K562 (cell line): ENCODE results near the gene WDPCP. TPM values are rescaled to one million over a fixed set of nuclear protein-coding genes. Genes with fewer than 3 reads are reported as not detected.

Source experiments
- ADNP ChIP-seq: fragments of 200-800 bp; sonication (Bioruptor generic); IDR thresholded peaks from 2 replicates; pipeline ENCODE4 v1.6.1; 2016; ENCODE audit warnings: missing genetic modification characterization, missing compliant biosample characterization
- ARHGAP35 ChIP-seq: fragments of 450-650 bp; IDR thresholded peaks from 2 replicates; pipeline ENCODE4 v1.6.1; 2018; ENCODE audit not compliant: partially characterized antibody
- ARID3A ChIP-seq: IDR thresholded peaks from 2 replicates; pipeline ENCODE4 v1.6.1; 2012; ENCODE audit warnings: low read depth, low read length, improper control_type of control experiment, borderline replicate concordance
- CUX1 ChIP-seq: fragments of 200-800 bp; sonication (Bioruptor generic); IDR thresholded peaks from 2 replicates; pipeline ENCODE4 v1.6.1; 2016; ENCODE audit warnings: missing genetic modification characterization, missing compliant biosample characterization
- GABPA ChIP-seq: fragments of 200-800 bp; sonication (Bioruptor generic); conservative IDR thresholded peaks from 2 replicates; pipeline ENCODE4 v1.6.1; 2016; ENCODE audit warnings: low read depth, missing genetic modification characterization, missing compliant biosample characterization
- MCM7 ChIP-seq, 2 experiments: fragments of 450-650 bp; IDR thresholded peaks; 2 replicates each; pipeline ENCODE4 v1.6.1; 2016 to 2018
- NR2F6 ChIP-seq: fragments of 450-650 bp; formaldehyde crosslinking; IDR thresholded peaks from 2 replicates; pipeline ENCODE4 v1.4.0; 2020; ENCODE audit warnings: mild to moderate bottlenecking
- ZNF140 ChIP-seq: fragments of 250-450 bp; sonication (Bioruptor Pico); IDR thresholded peaks from 2 replicates; pipeline ENCODE4 v1.8.0; 2021; ENCODE audit warnings: moderate library complexity, mild to moderate bottlenecking, inconsistent platforms
- ZNF740 ChIP-seq, 3 experiments: fragments of 200-800 bp in 1 of 3; sonication (Bioruptor generic) in 1 of 3; sonication (generic) in 1 of 3; formaldehyde crosslinking in 1 of 3; IDR thresholded peaks; 2 replicates each; pipeline versions ENCODE4 v1.6.1 to v1.8.0; 2016 to 2022; ENCODE audit warnings: mild to moderate bottlenecking in 2 of 3, missing compliant biosample characterization in 2 of 3, missing genetic modification characterization in 2 of 3, missing genetic modification reagents in 1 of 3
- ZSCAN32 ChIP-seq: fragments of 450-650 bp; formaldehyde crosslinking; IDR thresholded peaks from 2 replicates; pipeline ENCODE4 v1.4.0; 2020; ENCODE audit warnings: mild to moderate bottlenecking, moderate library complexity
- polyA plus RNA-seq, 8 experiments: library from polyadenylated mRNA; depleted of rRNA in 4 of 8; stranded (reverse) in 5 of 8; unstranded in 3 of 8; fragments of >200 nt; fragmentation: Nextera tagmentation in 2 of 8; fragmentation: Illumina TruSeq in 1 of 8; extraction: Ambion mirVana in 2 of 8; extraction: Trizol in 1 of 8; gene quantifications; 2 replicates each; pipeline versions ENCODE4 v1.2.1 to v1.2.3, GENCODE V29; 2011 to 2014; ENCODE audit warnings: inconsistent platforms in 1 of 8, missing spikeins in 1 of 8
- total RNA-seq, 7 experiments: library from RNA; depleted of rRNA in 6 of 7; stranded (reverse); fragments of >200 nt in 6 of 7; fragmentation: Illumina TruSeq in 2 of 7; extraction: Trizol in 2 of 7; gene quantifications; 2 replicates each; pipeline versions ENCODE4 v1.2.1 to v1.2.3, GENCODE V29; 2011 to 2021; ENCODE audit warnings: low replicate concordance in 1 of 7

WDPCP gene
- total and polyA plus RNA-seq, 9 of the 15 experiments (the other 6 are each of a cell fraction or from before 2014, with no cell fraction given) = 1.4 to 6.4 (median 5.5) TPM

GRCh38 chr2:63497576-63497975 is 90.7 kb downstream of the WDPCP start (continued):
- no peak for TF ChIP-seq CUX1 (CRISPR knock-in tag)
- TF ChIP-seq ARID3A = no peak
- TF ChIP-seq ADNP = no peak
- TF ChIP-seq ZSCAN32 (CRISPR knock-in tag) = no peak
- TF ChIP-seq ZNF740 (CRISPR knock-in tag; IDR thresholded peaks at IDR 0.05) = no peak
- no peak for TF ChIP-seq ZNF740 (tag; IDR thresholded peaks at IDR 0.05)
- TF ChIP-seq ARHGAP35 = no peak
- no peak for TF ChIP-seq GABPA
- no peak for TF ChIP-seq MCM7 (IDR thresholded peaks at IDR 0.05)
- TF ChIP-seq ZNF140 (CRISPR knock-in tag) = no peak
- TF ChIP-seq NR2F6 (CRISPR knock-in tag) = no peak
